Transverse colon (tissue), 4 donors: ENCODE measurements around the gene GPC5. TPM values are rescaled to one million over a fixed set of nuclear protein-coding genes. Genes with fewer than 3 reads are reported as not detected.

Source experiments
- DNase-seq: peaks from one replicate; pipeline ENCODE4 v3.0.0-alpha.2; 2019
- H3K27ac ChIP-seq, 4 donors: fragments of 200-600 bp; sonication (generic); 2 replicates each; pipeline ENCODE4 v1.5.1; 2016 to 2018; ENCODE audit warnings: inconsistent platforms in 4 of 4
- H3K27me3 ChIP-seq: fragments of 200-600 bp; sonication (generic); 2 replicates; pipeline ENCODE4 v1.5.1; 2017; ENCODE audit warnings: inconsistent platforms
- H3K36me3 ChIP-seq, 4 donors: fragments of 200-600 bp; sonication (generic); 2 replicates each; pipeline ENCODE4 v1.5.1; 2017 to 2019; ENCODE audit warnings: inconsistent platforms in 4 of 4
- H3K4me1 ChIP-seq, 4 donors: fragments of 200-600 bp; sonication (generic); 2 replicates each; pipeline ENCODE4 v1.5.1; 2017 to 2020; ENCODE audit warnings: inconsistent platforms in 4 of 4
- H3K4me3 ChIP-seq, 4 donors: fragments of 200-600 bp; sonication (generic); 1 replicate in 1 of 4; 2 replicates in 3 of 4; pipeline versions ENCODE4 v1.5.1 to v1.6.1; 2017 to 2019; ENCODE audit warnings: inconsistent platforms in 4 of 4
- H3K9me3 ChIP-seq, 2 donors: fragments of 200-600 bp; sonication (generic); 2 replicates each; pipeline ENCODE4 v1.5.1; 2017 to 2019; ENCODE audit warnings: inconsistent platforms in 2 of 2
- CTCF ChIP-seq, 5 experiments: fragments of 200-600 bp in 3 of 5; fragments of 450-650 bp in 2 of 5; sonication (generic) in 3 of 5; IDR thresholded peaks; 1 replicate in 2 of 5; 2 replicates in 3 of 5; pipeline ENCODE4 v1.5.1; 2016 to 2017; ENCODE audit warnings: antibody characterized with exemption in 5 of 5, inconsistent platforms in 3 of 5, mild to moderate bottlenecking in 2 of 5, moderate library complexity in 1 of 5
- EP300 ChIP-seq: sonication (generic); formaldehyde crosslinking; IDR thresholded peaks from one replicate; pipeline ENCODE4 v1.6.1; 2017; ENCODE audit warnings: antibody characterized with exemption, low read depth
- POLR2A ChIP-seq: fragments of 450-650 bp; IDR thresholded peaks from one replicate; pipeline ENCODE4 v1.6.1; 2016; ENCODE audit warnings: antibody characterized with exemption, mild to moderate bottlenecking, moderate library complexity
- POLR2AphosphoS5 ChIP-seq, 3 donors: sonication (generic); formaldehyde crosslinking; IDR thresholded peaks; one replicate each; pipeline ENCODE4 v1.6.1; 2016; ENCODE audit warnings: antibody characterized with exemption in 3 of 3
- WGBS, 2 donors: methylation state at CpG; one replicate each; pipeline ENCODE4 v1.1.5; 2018; ENCODE audit warnings: low coverage in 1 of 2; 5-methylcytosine and 5-hydroxymethylcytosine counted together
- in situ Hi-C, 4 donors: fragments of 200-750 bp; cut with MboI; loops; one replicate each; pipeline versions ENCODE4 v1.15.0 to v1.15.1; 2017; ENCODE audit warnings: low sequenced_read_pairs in 3 of 4, low pct_ligation_motif_present in 1 of 4, low pct_unique_long_range_greater_than_20kb in 1 of 4
- intact Hi-C: fragments of 100-400 bp; cut with DNase I; formaldehyde crosslinking; loops from one replicate; pipeline ENCODE4 v1.15.1; 2023; ENCODE audit warnings: low total_unique reads
- total RNA-seq, 4 donors: library from RNA; depleted of rRNA; stranded (reverse); fragments of >200 nt; gene quantifications; one replicate each; pipeline ENCODE4 v1.1.0, GENCODE V29; 2016

The GPC5 gene
- total RNA-seq, 4 donors from 2014 or later = 0.48 to 1.4 TPM; not detected in 2

DNA sequence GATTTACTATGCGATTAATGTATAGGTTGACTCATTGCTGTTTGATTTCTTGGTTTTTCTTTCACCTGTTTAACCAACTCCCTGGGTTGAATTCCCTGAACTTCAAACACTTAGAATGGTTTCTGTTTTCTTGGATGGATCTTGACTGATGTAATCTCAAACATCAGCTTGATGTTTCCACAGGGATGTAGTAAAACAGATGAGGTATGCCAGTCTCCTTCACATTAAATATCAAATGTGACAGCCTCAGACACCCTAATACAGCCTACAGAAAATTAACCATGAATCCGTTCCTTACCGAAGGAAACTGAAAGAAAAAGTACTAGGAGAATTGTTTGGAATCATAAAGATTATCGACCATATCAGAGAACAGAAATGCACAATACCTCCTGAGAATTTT is 631.2 kb downstream of the GPC5 start:
- in situ Hi-C loops = no loop called here
- TF ChIP-seq CTCF (IDR thresholded peaks at IDR 0.05) = no peak
- no peak for TF ChIP-seq POLR2AphosphoS5 (IDR thresholded peaks at IDR 0.05)
- TF ChIP-seq POLR2A = no peak
- no peak for TF ChIP-seq EP300
- 72 to 84% methylated on average over 3 to 4 of the region's 4 CpGs for WGBS, 2 donors
- Histone ChIP-seq H3K4me3 (no peak overlapping the region), H3K9me3 (no peaks in the 10 kb centered on the region), H3K4me1 (no peaks in the 10 kb centered on the region), H3K27me3 (no peaks in the 10 kb centered on the region), H3K36me3 (no peaks in the 10 kb centered on the region), H3K27ac (no peak overlapping the region)
- no peak for DNase-seq
- intact Hi-C loops = no loop called here

- Histone ChIP-seq H3K36me3 (no peaks in the 10 kb centered on the region), H3K4me1 (no peaks in the 10 kb centered on the region), H3K27ac (no peak overlapping the region), H3K4me3 (no peak overlapping the region), H3K9me3 (no peaks in the 10 kb centered on the region), H3K27me3 (no peaks in the 10 kb centered on the region)
- DNase-seq = no peak
- in situ Hi-C loops (no loop called here), intact Hi-C loops (no loop called here)
- WGBS, 2 donors = 79 to 80% methylated on average over 2 of the region's 2 CpGs
- TF ChIP-seq POLR2AphosphoS5 (IDR thresholded peaks at IDR 0.05) (no peak), EP300 (no peak), CTCF (IDR thresholded peaks at IDR 0.05) (no peak), POLR2A (no peak)
Measured at GRCh38 chr13:92038905-92039304, 640.5 kb downstream of the GPC5 start.

- in situ Hi-C loops = no loop called here
- H3K9me3 ChIP-seq = no peaks in the 10 kb centered on the region
- WGBS, 2 donors = 65 to 76% methylated on average over 4 of the region's 4 CpGs
- H3K4me3 ChIP-seq = no peak overlapping the region
- H3K4me1 ChIP-seq = no peaks in the 10 kb centered on the region
- intact Hi-C loops = no loop called here
- no peaks in the 10 kb centered on the region for H3K36me3 ChIP-seq
- no peak for TF ChIP-seq EP300
- TF ChIP-seq POLR2A = no peak
- no peak for TF ChIP-seq POLR2AphosphoS5 (IDR thresholded peaks at IDR 0.05)
- no peak for TF ChIP-seq CTCF (IDR thresholded peaks at IDR 0.05)
- no peak overlapping the region for H3K27ac ChIP-seq
- no peaks in the 10 kb centered on the region for H3K27me3 ChIP-seq
- no peak for DNase-seq
Measured at GRCh38 chr13:92042522-92042921, 644.1 kb downstream of the GPC5 start.

- no peak for DNase-seq
- Histone ChIP-seq H3K4me1 (no peaks in the 10 kb centered on the region), H3K9me3 (no peaks in the 10 kb centered on the region), H3K27ac (no peak overlapping the region), H3K27me3 (no peaks in the 10 kb centered on the region), H3K36me3 (no peaks in the 10 kb centered on the region), H3K4me3 (no peak overlapping the region)
- TF ChIP-seq POLR2A = no peak
- intact Hi-C loops (no loop called here), in situ Hi-C loops (no loop called here)
- 74 to 76% methylated on average over 3 of the region's 3 CpGs for WGBS, 2 donors
Measured at GRCh38 chr13:92044351-92044750, 645.9 kb downstream of the GPC5 start.

GRCh38 chr13:92054389-92054788 is 656.0 kb downstream of the GPC5 start:
- in situ Hi-C loops (no loop called here), intact Hi-C loops (no loop called here)
- no peaks in the 10 kb centered on the region for H3K4me1 ChIP-seq
- H3K27ac ChIP-seq = no peak overlapping the region
- H3K27me3 ChIP-seq = no peaks in the 10 kb centered on the region
- DNase-seq = no peak
- H3K9me3 ChIP-seq = peaks cover 0 to 2% of the 10 kb centered on the region in 2 donors
- no peak overlapping the region for H3K4me3 ChIP-seq
- no peak for TF ChIP-seq POLR2A
- no peak for TF ChIP-seq CTCF (IDR thresholded peaks at IDR 0.05)
- TF ChIP-seq EP300 = no peak
- no peak for TF ChIP-seq POLR2AphosphoS5 (IDR thresholded peaks at IDR 0.05)
- no peaks in the 10 kb centered on the region for H3K36me3 ChIP-seq
